ENCODE measurements around the gene CCDC184. TPM values are rescaled to one million over a fixed set of nuclear protein-coding genes. Genes with fewer than 3 reads are reported as not detected.
"Not testable (repeated sequence)": the region's sequence is repeated elsewhere in the genome, so short reads cannot be mapped to it uniquely, and the experiment has no call there.

Gene CCDC184
- total RNA-seq, 3 donors from 2014 or later, result 0.20 to 2.4 (median 0.41) TPM

DNA sequence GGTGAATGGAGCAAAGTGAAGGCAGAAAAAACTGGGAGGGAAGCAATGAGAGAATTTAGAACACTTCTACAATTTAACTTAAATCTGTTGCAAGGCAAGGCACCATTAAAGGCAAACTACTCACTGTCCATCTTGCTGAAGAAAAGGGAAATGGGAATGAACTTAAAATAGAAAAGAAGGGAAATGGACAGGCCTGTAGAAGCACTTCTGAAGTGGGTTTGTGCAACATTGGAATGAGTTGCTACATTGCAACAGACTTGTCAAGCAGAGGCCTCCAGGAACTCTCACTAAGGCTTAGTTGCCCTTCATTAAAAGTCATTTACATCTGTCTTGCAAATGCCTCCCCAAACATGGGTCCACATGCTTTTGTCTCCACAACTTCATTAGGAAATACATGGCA is 33.3 kb downstream of the CCDC184 start:
- H3K4me3 ChIP-seq, result no peak overlapping the region
- no peaks in the 10 kb centered on the region for H3K9me3 ChIP-seq
- DNase-seq (no peak), ATAC-seq (no peak)
- no peaks in the 10 kb centered on the region for H3K36me3 ChIP-seq (ENCODE audit: low read depth)
- intact Hi-C loops (cut with DNase I, micrococcal nuclease), result no loop called here
- H3K4me1 ChIP-seq (ENCODE audit: low read depth), result no peaks in the 10 kb centered on the region
- no peak for TF ChIP-seq CTCF (IDR thresholded peaks at IDR 0.05)

- no peak for ATAC-seq
- Histone ChIP-seq H3K9me3 (no peaks in the 10 kb centered on the region), H3K4me3 (no peak overlapping the region), H3K36me3 (ENCODE audit: low read depth) (no peaks in the 10 kb centered on the region), H3K4me1 (ENCODE audit: low read depth) (no peaks in the 10 kb centered on the region)
- DNase-seq, result no peak
- intact Hi-C loops (cut with DNase I, micrococcal nuclease), result no loop called here
- no peak for TF ChIP-seq CTCF (IDR thresholded peaks at IDR 0.05)
These were observed 36.2 kb downstream of the CCDC184 start for GRCh38 chr12:48219631-48220030.

DNA sequence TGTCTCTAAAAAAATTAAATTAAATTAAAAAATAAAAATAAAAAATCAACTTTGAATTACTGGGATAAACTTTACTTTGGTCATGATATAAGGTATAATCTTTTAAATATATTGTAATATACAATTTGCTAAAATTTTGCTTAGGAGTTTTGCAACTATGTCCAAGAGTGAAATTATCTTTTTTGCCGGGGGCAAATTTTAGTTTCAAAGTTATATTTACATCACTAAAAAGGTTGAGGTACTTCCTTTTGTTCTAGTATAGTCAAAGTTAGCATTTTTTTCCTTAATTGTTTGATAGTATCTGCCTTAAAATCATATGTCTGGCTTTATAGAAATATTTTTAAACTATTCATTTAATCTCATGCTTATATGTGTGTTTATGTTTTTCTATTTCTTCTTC is 37.3 kb downstream of the CCDC184 start:
- H3K4me1 ChIP-seq (ENCODE audit: low read depth), result no peaks in the 10 kb centered on the region
- no peaks in the 10 kb centered on the region for H3K9me3 ChIP-seq
- no peak overlapping the region for H3K4me3 ChIP-seq
- intact Hi-C loops (cut with DNase I, micrococcal nuclease), result no loop called here
- DNase-seq (no peak), ATAC-seq (no peak)
- no peaks in the 10 kb centered on the region for H3K36me3 ChIP-seq (ENCODE audit: low read depth)
- TF ChIP-seq CTCF (IDR thresholded peaks at IDR 0.05), result no peak

DNA sequence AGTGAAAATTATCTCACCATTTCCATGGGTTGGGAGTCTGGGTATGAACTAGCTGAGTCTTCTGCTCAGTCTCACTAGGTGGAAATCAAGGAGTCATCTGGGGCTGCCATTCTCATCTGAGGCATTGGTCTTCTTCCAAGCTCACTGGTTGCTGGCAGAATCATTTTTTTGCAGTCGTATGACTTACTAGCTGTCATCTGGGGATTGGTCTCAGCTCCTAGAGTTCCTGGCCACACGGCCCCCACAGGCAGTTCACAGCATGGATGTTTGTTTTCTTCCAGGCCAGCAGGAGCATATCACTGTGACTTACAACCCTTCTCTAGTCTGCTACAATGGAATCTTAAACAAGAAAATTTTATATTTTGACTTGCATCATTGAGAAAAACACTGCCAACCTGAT is 38.2 kb downstream of the CCDC184 start:
- Histone ChIP-seq H3K9me3 (no peaks in the 10 kb centered on the region), H3K36me3 (ENCODE audit: low read depth) (no peaks in the 10 kb centered on the region), H3K4me3 (no peak overlapping the region), H3K4me1 (ENCODE audit: low read depth) (no peaks in the 10 kb centered on the region)
- intact Hi-C loops (cut with DNase I, micrococcal nuclease), result no loop called here
- DNase-seq, result no peak
- TF ChIP-seq CTCF (IDR thresholded peaks at IDR 0.05), result no peak
- no peak for ATAC-seq

DNA sequence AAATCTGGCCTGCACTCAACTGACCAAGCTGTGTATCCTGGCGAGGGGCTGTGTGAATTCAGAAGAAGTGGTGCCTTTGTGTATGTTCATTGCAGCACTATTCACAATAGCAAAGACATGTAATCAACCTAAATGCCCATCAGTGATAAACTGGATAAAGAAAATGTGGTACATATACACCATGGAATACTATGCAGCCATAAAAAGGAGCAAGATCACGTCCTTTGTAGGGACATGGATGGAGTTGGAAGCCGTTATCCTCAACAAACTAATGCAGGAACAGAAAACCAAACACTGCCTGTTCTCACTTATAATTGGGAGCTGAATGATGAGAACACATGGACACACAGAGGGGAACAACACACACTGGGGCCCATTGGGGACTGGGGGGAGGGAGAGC is 41.1 kb downstream of the CCDC184 start:
- H3K9me3 ChIP-seq; intact Hi-C loops (cut with DNase I, micrococcal nuclease); H3K4me3 ChIP-seq; DNase-seq; H3K36me3 ChIP-seq (ENCODE audit: low read depth); ATAC-seq; H3K4me1 ChIP-seq (ENCODE audit: low read depth): not testable (repeated sequence)

DNA sequence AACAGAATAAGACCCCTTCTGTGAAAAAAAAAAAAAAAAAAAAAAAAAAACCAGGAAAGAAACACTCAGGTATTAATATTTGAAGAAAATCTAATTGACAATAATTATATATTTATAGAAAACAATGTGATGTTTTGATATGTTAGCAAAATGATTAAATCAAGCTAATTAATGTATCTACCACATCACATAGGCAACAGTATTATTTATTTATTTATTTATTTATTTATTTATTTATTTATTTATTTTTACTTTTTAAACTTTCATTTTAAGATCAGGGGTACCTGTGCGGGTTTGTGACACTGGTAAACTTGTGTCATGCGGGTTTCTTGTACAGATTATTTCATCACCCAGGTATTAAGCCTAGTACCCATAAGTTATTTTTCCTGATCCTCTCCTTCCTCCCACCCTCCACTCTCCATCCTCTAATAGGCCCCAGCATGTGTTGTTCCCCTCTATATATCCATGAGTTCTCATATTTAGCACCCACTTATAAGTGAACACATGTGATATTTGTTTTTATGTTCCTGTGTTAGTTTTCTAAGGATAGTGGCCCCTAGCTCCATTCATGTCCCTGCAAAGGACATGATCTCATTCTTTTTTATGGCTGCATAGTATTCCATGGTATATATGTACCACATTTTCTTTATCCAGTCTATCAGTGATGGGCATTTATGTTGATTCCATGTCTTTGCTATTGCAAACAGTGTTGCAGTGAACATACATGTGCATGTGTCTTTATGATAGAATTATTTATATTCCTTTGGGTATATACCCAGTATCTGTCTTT is 47.9 kb downstream of the CCDC184 start:
- H3K9me3 ChIP-seq; H3K4me3 ChIP-seq; H3K36me3 ChIP-seq (ENCODE audit: low read depth); intact Hi-C loops (cut with DNase I, micrococcal nuclease); DNase-seq; ATAC-seq; H3K4me1 ChIP-seq (ENCODE audit: low read depth): not testable (repeated sequence)

Other genes starting within 250 kb of the CCDC184 start
- gene TMEM106C, start 220.0 kb upstream of the CCDC184 start, total RNA-seq, result 100 to 1,000 TPM in 2 of 3 donors, 10 to 100 TPM in 1; 93.9 to 208 (median 183) TPM
- gene COL2A1, start 179.2 kb upstream of the CCDC184 start, total RNA-seq, result 1 to 10 TPM in 2 of 3 donors, under 1 TPM in 1; 0.19 to 1.5 (median 1.2) TPM
- 10 to 100 TPM; 12.7 to 20.8 (median 17.4) TPM for gene SENP1, start 77.6 kb upstream of the CCDC184 start, total RNA-seq
- gene PFKM, start 64.3 kb upstream of the CCDC184 start, total RNA-seq, result 10 to 100 TPM; 37.3 to 98.8 (median 40.9) TPM
- gene ASB8, start 26.1 kb upstream of the CCDC184 start, total RNA-seq, result 10 to 100 TPM; 41.1 to 46.6 (median 41.3) TPM
- not detected for gene OR10AD1, start 19.6 kb downstream of the CCDC184 start, total RNA-seq
- 10 to 100 TPM; 12.9 to 20.7 (median 13.5) TPM for gene ZNF641, start 167.3 kb downstream of the CCDC184 start, total RNA-seq

Measured in mucosa of descending colon (tissue), 3 donors.